Astrocyte of the cerebellum (primary cell): ENCODE data around the gene PRKCA.

Experiments
- DNase-seq: peaks from one replicate; pipeline ENCODE4 v3.0.0-alpha.2; 2011; ENCODE audit warnings: low read depth
- H3K4me3 ChIP-seq: 2 replicates; pipeline ENCODE4 v1.5.1; 2011; ENCODE audit warnings: mild to moderate bottlenecking, low read depth, low read length, moderate library complexity
- CTCF ChIP-seq: IDR thresholded peaks from 2 replicates; pipeline ENCODE4 v1.5.1; 2012; ENCODE audit warnings: low read length, low read depth, moderate library complexity, mild to moderate bottlenecking; ENCODE audit errors: missing control alignments
- in situ Hi-C: cut with HindIII; loops from 2 replicates; pipeline ENCODE4 v1.10.0; 2017; ENCODE audit warnings: low sequenced_read_pairs

PRKCA gene

GRCh38 chr17:66429680-66430079, 127.3 kb downstream of the PRKCA start:
- no peak for DNase-seq
- H3K4me3 ChIP-seq: no peak overlapping the region
- no peak for TF ChIP-seq CTCF
- in situ Hi-C loops: no loop called here

DNA sequence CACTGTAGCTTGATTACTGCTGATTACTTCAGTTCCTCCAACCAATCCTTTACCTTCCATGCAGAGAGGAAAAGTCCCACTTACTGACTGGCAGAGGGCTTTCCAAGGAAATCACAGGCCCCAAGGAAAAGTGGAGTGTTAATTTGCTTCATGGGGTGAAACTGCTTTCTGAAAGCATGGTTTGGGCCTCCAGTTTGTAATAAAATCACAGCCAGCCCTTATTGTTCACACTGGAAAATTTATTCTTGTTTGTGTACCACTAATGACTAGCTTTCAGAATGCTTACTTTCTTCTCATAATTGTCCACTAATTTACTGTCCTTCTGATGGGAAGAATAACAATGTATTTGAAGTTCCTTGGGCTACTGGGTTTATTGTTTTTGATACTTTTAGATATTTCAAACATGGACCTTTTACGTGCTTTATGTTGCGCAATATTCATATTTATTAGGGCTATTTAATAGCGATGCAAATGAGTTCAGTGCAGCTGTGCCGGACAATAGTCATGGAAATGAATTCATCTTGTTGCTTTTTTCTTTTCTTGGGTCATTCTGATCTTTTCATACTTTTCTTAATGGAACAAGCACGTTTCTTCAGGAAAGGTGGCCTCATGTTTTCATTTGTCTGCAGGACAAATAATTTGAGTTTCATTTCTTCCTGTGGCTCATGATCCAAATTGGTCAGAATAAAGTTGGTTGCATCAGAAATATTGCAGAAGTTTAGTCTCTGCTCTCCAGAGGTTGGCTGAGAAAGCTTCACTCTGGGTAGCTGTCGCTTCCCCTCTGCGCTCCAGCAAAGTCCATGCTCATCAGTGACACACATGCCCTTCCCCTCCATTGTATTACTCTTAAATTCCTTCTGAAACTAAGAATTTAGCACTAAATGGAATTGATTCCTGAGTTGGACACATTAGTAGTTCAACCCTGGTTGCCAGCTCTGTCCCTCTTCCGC, 128.7 kb downstream of the PRKCA start:
- in situ Hi-C loops: no loop called here
- H3K4me3 ChIP-seq: peak overlapping the region; percentile 6
- no peak for DNase-seq
- TF ChIP-seq CTCF: no peak

GRCh38 chr17:66431910-66432309, 129.5 kb downstream of the PRKCA start:
- H3K4me3 ChIP-seq: peak overlapping the region; percentile 6
- peak; percentile 74 for DNase-seq
- no peak for TF ChIP-seq CTCF
- in situ Hi-C loops: no loop called here

- DNase-seq: no peak
- H3K4me3 ChIP-seq: no peak overlapping the region
- in situ Hi-C loops: no loop called here
- TF ChIP-seq CTCF: no peak
Measured at GRCh38 chr17:66432411-66432957, 130.1 kb downstream of the PRKCA start.

DNA sequence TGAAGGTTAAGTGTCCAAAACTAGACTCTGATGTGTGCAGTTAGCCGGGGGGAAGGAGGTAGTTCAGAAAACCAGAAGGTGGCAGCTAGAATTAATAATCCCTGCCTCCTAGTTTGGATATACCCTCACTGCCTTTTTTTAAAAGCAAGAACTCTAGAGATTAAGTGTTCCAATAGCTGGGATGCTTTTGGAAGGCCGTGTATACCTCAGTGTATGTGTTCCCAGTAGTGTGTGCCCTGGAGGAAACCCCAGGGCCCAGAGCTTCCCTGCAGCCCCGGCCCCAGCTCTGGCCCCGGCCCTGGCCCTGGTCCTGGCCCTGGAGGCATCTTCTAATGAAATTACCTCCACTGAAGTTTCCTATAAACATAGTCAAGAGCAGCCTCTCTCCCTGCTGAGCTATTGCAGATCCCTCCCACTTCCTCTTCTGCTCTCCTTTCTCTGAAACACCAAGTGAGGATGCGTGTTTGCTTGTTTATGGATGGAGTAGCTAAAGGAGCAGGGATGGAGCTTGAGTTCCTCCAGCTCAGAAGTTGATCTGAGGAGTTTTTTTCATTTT, 130.7 kb downstream of the PRKCA start:
- DNase-seq: no peak
- TF ChIP-seq CTCF: no peak

GRCh38 chr17:66435182-66435581, 132.8 kb downstream of the PRKCA start:
- TF ChIP-seq CTCF: no peak
- in situ Hi-C loops: no loop called here
- no peak for DNase-seq
- no peak overlapping the region for H3K4me3 ChIP-seq

More for the DNA sequence above, 130.7 kb downstream of the PRKCA start:
- H3K4me3 ChIP-seq: no peak overlapping the region
- in situ Hi-C loops: no loop called here
